Measurements from ENCODE around the gene HINFP.

GRCh38 chr11:119100246-119100970 is 21.0 kb upstream of the HINFP start:
- TF ChIP-seq CTCF (IDR thresholded peaks at IDR 0.05; ENCODE audit: low read depth, low read length) (peak; percentile 40), POLR2A (IDR thresholded peaks at IDR 0.05; ENCODE audit: extremely low read depth, insufficient read length) (no peak)
